Measurements from ENCODE around the gene OVOL2.

OVOL2 gene

GRCh38 chr20:17985388-17986018 is 72.2 kb downstream of the OVOL2 start:
- DNase-seq (ENCODE audit: low spot score), result no peak

DNA sequence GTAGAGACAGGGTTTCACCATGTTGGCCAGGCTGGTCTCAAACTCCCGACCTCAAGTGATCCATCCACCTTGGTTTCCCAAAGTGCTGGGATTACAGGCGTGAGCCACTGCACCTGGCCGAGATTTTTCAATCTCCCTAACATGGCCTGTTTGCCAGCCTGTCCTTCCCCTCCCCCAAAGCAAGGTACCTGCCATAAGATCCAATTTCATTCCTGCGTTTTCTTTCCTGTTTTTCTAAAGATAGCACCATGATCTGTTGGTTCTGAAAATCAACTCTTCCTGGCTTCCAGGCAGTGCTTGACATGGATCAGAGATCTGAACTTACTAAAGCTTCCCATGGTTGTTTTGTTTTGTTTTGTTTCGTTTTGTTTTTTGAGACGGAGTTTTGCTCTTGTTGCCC is 81.4 kb downstream of the OVOL2 start:
- no peak for DNase-seq (ENCODE audit: low spot score)
